ENCODE results near the gene TMEM114. TPM values are rescaled to one million over a fixed set of nuclear protein-coding genes. Genes with fewer than 3 reads are reported as not detected.

The TMEM114 gene
- total RNA-seq, 1 donor from 2014 or later = not detected

DNA sequence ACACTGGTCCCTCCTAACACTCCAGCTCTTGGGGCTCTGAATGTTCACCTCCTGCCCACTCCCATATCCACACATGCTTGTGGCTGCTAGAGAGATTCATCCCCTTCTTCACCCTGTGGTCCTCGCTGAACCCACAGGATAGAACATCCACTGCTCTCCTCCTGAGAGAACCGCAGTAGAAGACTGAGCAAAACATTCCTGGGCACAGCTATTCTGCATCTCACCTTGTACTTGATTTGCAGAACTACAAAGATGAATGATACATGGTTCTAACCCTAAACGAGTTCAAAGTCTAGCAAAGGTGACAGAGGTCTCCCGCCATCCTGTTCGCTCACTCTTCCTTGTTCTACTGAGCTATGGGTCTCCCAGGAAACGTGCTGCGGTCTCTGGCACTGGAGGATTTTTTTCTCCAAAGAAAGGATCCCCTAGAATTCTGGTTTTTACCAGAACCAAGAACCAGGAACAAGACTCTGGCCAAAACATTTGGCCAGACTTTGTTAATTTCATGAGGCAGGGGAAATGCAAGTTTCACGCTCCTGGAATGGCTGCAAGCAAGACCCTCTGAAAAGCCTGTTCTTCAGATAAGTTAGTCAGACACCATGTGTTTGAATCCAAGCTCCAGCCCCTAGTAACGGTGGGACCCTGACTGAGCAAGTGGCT, 39.5 kb downstream of the TMEM114 start:
- DNase-seq (ENCODE audit: low read depth in 2 of 2) = no peak

- DNase-seq (ENCODE audit: low read depth in 2 of 2) = no peak
These were observed 40.4 kb downstream of the TMEM114 start for GRCh38 chr16:8549843-8550412.

DNA sequence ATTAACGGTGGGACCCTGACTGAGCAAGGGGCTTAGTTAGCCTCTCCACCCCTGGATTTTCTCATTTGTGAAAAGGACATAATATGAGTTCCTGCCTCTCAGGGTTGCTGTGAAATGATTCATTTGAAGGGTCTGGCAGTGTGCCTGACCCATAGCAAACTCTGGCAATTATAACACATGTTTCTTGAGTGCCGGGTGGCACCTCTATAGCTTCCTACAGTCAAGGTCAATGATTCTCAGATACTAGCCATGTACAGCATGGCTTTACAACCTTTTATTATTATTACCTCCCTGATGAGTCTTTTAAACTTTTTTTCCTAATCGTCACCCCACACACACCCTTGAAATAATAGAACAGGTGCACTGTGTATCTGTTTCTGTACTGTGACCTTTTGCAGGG, 42.1 kb downstream of the TMEM114 start:
- DNase-seq (ENCODE audit: low read depth in 2 of 2) = no peak

DNA sequence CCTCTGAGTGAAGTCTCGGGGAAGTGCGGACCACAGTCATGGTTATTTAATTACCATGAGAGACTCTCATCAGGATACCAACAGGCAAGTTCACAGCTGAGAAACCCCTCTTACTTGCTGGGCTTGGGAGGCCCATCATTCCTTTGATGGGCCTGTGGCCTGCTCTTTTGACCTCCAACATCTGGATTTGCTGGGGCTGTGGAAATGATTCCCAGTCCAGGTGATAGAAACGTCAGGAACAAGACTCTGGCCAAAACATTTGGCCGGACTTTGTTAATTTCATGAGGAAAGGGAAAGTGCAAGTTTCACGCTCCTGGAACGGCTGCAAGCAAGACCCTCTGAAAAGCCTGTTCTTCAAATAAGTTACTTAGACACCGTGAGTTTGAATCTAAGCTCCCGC, 42.5 kb downstream of the TMEM114 start:
- no peak for DNase-seq (ENCODE audit: low read depth in 2 of 2)

DNA sequence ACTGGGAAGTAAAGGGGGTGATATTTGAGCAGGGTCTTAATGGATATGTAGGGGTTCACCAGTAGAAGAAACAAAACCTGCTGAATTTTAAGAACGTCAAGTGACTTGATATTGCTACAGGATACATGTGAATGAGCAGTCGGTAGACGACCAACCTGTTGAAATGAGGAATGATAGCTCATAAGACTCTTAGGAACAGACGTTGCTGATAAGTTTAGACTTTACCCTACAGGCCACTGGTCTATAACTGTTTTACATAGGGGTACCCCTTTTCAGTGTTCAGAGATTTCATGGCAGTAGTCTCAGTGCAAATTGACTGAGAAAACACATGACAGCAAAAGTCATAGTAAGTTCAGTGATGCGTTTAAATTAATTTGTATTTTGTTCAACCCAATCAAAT, 45.9 kb downstream of the TMEM114 start:
- DNase-seq (ENCODE audit: low read depth in 2 of 2) = no peak

DNA sequence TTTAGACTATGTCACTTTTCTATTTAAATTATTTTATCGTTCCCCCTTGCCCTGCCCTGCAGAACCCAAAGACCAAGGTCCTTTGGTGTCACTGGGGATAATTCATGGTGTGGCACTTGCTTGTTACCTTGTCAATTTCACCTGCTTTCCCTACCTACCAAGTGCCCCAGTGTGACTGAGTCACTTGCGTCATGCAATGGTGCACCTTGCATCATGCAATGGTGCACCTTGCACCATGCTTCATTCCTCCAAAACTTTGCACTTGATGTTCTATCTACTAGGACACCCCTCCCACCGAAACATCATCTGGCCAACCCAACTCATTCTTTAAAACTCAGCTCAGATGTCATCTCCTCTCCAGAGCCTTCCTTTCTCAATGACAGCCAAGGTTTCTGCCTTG, 47.1 kb downstream of the TMEM114 start:
- no peak for DNase-seq (ENCODE audit: low read depth in 2 of 2)

DNA sequence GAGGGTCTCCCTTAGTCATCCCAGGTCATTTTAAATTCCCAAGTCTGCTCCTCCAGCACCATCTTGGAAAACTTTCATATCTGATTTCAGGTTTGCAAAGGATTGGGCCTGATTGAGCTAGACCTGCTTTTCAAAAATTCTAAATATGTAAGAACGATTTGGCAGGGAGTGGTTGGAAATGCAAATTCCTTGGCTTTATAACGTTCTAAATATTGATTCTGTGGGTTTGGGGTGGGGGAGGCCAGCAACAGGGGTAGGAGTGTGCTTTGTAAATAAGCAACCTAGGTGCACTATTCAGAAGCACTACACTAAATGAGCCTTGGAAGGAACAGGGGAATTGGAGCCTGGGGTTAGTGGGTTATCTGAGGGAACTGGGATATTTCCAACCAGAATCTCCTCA, 47.9 kb downstream of the TMEM114 start:
- DNase-seq (ENCODE audit: low read depth in 2 of 2) = no peak

DNA sequence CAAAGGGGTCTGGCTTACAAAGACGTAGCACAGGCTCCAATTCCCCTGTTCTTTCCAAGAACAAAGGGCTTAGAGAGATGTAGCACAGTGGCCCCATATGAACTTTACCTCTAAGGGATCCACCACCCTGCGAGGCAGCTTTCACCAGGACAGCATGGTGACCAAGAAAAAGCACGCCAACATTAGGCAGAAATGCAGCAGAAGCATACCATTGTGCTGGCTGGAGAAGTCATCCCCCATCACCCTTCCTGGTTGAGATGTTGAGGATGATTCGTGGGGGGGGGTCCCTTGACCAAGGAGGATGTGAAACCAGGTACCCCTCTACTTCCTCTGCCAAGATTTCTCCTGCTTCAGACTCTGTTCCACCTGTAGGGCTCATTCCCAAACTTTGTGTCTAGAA, 48.4 kb downstream of the TMEM114 start:
- no peak for DNase-seq (ENCODE audit: low read depth in 2 of 2)

- DNase-seq (ENCODE audit: low read depth in 2 of 2) = no peak
These were observed 52.5 kb downstream of the TMEM114 start for GRCh38 chr16:8537691-8538342.

- no peak for DNase-seq (ENCODE audit: low read depth in 2 of 2)
These were observed 56.8 kb downstream of the TMEM114 start for GRCh38 chr16:8533509-8533908.

GRCh38 chr16:8530752-8531384, 59.4 kb downstream of the TMEM114 start:
- DNase-seq (ENCODE audit: low read depth in 2 of 2) = no peak

GRCh38 chr16:8528471-8528870, 61.8 kb downstream of the TMEM114 start:
- no peak for DNase-seq (ENCODE audit: low read depth in 2 of 2)

GRCh38 chr16:8523932-8524331, 66.4 kb downstream of the TMEM114 start:
- no peak for DNase-seq (ENCODE audit: low read depth in 2 of 2)

- no peak for DNase-seq (ENCODE audit: low read depth in 2 of 2)
These were observed 67.6 kb downstream of the TMEM114 start for GRCh38 chr16:8522757-8523156.

GRCh38 chr16:8519643-8520042, 70.7 kb downstream of the TMEM114 start:
- DNase-seq (ENCODE audit: low read depth in 2 of 2) = no peak

Other genes with a start within 250 kb of the TMEM114 start
- gene METTL22, start 31.2 kb upstream of the TMEM114 start, total RNA-seq = 7.0 and 10.7 TPM in 2 replicates
- gene ABAT, start 84.1 kb upstream of the TMEM114 start, total RNA-seq = 1.1 and 1.6 TPM in 2 replicates
- 4.1 and 4.8 TPM in 2 replicates for gene TMEM186, start 207.1 kb upstream of the TMEM114 start, total RNA-seq
- gene PMM2, start 207.3 kb upstream of the TMEM114 start, total RNA-seq = 13.5 and 16.5 TPM in 2 replicates

All from lung microvascular endothelial cell (primary cell).